ENCODE results near the gene C4orf33.

C4orf33 gene

DNA sequence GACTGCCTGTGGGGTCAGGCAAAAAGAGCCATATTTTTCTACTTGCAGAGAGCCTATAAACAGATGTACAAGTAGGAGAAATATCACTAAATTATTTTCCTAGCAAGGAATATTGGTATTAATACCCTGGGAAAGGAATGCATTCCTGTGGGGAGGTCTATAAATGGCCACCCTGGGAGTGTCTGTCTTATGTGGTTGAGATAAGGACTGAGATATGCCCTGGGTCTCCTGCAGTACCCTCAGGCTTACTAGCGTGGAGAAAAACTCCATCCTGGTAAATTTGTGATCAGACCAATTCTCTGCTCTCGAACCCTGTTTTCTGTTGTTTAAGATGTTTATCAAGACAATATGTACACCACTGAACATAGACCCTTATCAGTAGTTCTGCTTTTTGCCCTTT is 35.4 kb downstream of the C4orf33 start:
- DNase-seq, result no peak

DNA sequence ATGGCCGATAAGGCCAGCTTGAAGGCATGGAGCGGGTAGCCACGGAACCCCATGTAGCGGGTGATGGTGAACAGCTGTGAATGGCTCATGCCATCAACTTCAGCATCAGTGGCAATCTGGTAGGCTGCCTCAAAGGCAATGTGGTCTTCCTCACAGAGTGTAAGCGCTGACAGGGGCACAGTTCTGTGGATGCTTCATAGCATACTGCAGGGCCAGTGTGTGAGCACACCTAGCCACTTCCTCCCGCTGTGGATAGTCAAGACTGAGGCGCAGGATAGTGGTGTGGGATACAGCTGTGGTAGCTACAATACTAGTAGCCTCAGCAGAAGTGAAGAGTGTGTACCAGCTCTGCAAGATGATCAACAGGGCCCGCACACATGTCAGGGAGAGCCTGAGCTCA is 40.5 kb downstream of the C4orf33 start:
- DNase-seq, result no peak

DNA sequence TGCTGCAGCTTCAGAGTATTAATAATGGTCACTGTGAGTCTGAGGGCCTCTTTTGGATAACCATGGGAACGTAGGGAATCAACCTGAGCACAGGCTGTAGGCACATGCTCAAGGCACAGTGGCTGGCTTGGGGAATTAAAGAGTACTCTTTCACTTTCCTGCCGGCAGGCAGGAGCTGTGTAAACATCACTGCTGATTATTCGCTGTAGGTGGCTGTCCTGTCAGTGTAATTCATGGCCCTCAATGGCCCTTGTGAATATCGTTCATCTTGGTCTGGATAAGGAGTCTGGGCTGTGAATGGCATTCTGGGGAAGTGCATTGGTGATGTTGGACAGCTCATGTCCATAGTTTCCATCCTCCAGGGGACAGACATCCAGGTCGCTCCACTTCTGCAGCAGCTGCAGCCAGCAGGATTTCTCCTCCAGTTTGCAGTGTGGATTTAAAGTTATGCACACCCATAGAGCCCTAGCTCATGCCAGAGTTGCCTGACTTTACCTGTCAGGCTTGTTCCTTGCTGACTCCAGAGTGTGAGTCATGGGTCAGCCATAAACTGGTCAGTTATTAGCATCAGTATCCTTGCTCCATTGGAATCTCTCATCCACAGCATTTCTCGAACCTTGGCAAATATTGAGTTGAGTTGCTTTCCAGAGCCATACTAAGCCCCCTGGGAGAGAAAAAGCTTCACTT is 43.0 kb downstream of the C4orf33 start:
- DNase-seq, result no peak

DNA sequence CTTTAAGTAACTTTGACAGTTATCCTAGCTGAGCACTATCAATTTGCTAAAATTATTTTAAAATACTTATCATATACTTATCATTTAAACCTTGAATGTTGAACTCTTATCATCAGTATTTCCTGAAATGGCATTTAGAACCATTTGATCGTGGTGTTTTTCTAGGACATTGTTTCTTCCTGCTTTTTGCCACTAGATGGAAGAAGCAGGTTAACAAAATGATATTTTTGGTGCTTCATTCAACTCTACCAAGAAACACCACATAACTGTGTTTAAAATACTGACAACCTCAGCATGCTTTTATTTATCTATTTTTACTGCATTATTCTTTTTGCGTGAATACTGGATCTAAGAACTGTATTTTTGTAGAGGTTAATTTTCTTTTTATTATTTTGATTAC is 44.6 kb downstream of the C4orf33 start:
- DNase-seq, result no peak

DNA sequence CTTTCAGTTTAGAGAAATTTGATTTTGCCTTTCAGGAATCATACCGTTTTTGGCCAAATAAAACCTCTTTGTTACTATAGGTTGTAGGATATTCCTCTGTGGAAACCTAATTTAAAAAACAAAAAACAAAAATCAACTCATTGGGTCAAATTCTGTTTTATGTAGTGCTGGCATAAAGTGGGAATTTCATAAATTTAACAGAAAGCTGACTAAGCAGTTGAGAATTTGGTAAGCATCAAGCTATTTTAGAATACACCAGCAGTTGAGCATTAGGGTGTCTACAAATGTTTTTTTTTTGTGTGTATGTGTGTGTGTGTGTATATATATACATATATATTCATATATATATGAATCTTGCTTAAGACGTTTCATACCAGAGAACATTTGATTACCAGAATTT is 47.4 kb downstream of the C4orf33 start:
- DNase-seq, result no peak

DNA sequence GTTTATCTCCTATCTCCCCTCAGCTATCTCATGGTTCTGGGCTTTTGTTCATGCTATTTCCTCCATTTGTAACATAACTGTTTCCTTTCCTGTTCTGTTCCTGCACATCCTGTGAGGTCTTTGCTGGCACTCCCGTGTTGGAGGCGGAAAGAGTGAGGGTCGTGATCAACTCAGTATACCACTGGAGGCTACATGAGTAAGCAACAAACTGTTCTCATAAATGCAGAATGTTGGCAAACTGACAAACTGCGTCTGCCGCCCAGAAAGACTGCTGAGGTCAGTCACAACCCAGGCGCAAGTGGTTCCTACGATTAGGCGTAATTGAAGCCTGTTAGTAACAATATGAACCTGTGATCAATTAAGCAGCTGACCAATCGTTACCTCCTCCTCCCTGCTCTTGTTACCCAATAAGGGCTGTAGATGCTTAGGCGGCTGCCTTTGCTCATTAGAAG is 48.8 kb downstream of the C4orf33 start:
- DNase-seq, result no peak

DNA sequence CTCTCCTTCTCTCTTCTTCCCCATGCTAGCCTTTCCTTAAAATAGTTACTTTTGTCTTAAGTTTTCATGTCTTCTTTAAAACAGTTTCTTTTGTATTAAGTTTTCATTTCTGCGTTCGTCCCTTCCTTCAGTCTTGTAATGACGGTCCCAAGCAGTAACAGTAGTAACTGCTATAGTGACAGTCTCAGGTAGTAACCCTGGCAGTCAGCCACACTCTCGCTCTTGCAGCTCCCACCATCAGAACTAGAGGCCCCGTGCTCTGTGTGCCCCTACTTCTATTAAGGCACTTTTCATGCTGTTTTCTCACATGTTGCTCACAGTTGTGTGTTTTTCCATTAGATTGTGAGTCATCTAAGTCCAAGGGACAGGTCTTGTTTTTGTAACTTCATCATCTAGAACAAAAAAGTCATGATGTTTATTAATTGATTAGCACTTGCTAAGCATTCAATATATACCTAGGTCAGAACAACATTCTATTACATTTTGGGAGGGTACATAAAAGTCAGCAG is 49.3 kb downstream of the C4orf33 start:
- no peak for DNase-seq

DNA sequence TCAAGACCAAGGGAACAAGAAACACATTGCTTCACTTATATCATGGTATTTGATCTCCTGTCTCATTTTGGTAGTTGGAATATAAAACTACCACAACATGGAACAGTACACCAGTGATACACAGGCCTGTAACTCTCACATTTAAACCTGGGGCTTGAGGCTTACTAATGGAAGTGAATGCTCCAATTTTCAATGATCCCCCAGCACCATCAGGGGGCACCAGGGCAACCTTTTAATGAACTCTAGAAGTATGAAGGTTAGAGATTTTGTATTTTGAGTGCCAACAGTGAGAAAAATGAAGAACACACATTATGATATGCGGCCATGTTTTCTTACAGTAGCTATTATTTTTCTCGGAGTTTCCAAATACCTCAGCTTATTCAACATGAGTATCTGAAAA is 50.7 kb downstream of the C4orf33 start:
- no peak for DNase-seq

DNA sequence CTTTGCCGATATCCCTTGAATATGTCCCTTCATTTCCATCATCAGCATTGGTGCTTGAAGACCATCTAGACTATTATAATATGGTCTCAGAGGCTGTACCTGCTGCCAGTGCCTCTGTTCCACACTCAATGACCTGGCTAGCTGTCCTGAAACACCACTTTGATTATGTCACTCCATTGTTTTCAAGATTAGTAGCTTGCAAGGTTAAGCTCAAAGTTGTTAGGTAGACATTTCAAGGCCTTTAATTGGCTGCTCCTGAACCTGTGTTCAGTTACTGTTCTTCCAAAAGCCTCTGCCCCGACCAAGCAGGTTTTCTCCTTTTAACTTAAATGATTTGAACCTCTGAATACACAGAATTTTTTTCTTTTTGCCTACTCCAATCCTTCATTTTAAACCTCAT is 52.9 kb downstream of the C4orf33 start:
- DNase-seq, result no peak

DNA sequence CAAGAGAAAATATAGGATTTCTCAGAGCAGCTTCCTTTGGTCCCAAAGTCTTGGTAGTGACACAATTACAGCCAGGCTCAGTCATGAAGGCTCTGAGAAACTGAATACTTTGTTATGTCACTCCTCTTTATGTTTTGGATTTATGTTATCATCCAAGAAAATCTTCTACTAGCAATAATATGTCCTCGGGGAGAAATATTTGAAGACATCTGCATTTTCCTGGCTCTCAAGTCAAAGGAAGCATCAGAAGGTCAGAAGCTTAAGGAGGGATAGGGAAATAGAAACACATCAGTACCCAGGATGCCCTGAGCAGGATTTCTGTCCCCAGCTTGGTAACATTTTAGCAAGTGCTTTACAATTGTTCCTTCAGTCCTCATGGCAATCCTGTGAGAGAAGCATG is 54.0 kb downstream of the C4orf33 start:
- no peak for DNase-seq

DNA sequence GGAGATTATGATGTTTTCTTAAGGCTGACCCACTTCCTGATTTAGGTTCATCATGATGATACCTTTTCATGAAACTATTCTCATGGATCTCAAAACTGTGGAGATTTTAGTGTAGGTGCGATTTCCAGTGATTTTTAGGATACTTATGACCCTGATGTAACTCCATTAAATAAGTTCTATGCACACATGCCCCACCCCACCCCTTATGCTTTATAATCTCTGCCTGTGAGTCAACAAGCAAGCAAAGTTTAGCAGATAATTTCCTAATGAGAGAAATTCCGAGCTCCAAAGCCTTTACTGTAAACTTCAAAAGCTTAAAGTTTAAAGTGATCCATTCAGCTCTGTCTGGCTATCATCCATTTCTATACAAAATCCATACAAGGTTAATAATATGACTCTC is 56.4 kb downstream of the C4orf33 start:
- DNase-seq, result no peak

DNA sequence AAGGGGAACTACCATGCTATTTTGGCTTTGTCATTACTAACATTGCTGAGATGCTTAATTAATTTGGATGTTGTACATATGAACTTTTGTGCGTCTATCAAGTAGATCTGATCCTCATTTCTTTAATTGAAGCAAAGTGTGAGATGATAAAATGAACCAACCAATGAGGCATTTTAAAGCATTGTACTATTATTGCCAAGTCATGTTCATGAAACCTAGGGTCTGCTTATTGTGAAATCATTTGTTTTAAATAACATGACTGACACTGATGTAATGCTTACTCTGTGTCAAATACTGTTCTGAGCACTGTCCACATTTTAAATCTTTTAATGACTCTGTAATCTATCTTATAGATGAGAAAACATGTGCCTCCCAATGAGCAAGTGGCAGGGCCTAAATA is 57.7 kb downstream of the C4orf33 start:
- no peak for DNase-seq

DNA sequence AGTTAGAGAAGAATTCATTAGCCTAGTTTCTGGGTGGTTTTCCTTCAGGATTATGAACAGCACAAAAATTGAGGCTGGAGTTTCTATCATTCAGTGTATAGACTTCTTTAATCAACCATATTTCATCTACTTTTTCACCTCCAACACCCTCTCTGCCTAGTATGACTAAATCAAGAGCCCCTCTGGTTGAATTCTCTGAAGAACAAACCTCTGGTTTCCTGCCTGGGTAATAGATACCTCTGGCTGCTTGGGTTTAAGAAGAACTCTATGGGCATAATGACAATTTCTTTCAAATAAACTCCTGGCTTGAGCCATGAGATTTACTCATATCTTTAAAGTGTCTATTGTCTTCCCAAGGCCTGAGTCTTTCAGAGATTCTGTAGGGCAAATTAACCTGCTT is 66.5 kb downstream of the C4orf33 start:
- DNase-seq, result no peak

DNA sequence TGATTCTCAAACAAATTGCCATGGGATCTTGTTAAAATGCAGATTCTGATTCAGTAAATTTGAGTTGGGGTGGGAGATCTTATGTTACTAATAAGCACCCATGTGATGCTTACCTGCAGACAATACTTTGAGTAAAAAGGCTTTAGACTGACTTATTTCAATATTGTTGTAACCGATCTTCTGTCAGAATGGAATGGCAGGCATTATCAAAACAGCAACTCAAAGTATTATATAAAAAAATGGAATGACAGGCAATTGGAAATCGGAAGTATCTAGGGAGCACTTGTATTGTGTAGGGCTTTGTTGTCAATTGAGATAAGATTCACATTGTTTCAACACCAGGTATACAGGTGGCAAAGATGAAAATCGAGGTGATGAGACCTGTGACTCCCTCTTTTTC is 67.5 kb downstream of the C4orf33 start:
- DNase-seq, result no peak

DNA sequence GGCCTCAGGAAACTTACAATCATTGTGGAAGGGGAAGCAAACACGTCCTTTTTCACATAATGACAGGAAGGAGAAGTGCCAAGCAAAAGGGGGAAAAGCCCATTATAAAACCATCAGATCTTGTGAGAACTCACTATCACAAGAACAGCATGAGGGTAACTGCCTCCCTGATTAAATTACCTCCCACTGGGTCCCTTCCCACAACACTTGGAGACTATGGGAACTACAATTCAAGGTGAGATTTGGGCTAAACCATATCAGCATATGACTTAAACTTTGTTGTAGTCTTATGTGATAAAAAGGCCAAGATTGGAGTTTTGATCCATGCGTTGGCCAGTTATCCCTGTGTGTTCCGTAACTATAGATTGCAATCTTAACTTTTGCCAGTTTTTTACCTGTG is 68.3 kb downstream of the C4orf33 start:
- DNase-seq, result no peak

Measured in cortex of kidney (tissue), 1 donor.